ENCODE data around the gene ZKSCAN8. TPM values are rescaled to one million over a fixed set of nuclear protein-coding genes. Genes with fewer than 3 reads are reported as not detected.
A peak's percentile ranks its signal among the peaks of the same experiment; 100 is the strongest.

ZKSCAN8 gene
- polyA plus RNA-seq, 1 of the 3 experiments (the other 2 are of a cell fraction) = 4.3 TPM

- Histone ChIP-seq H3K4me3 (ENCODE audit: low read depth in 2 of 2, low read length in 1 of 2) (no peak overlapping the region), H3K79me2 (ENCODE audit: insufficient read depth) (peaks cover 79% of the 10 kb centered on the region), H3K27ac (ENCODE audit: low read depth in 2 of 2, low read length in 1 of 2) (no peak overlapping the region), H3F3A (replicated peaks; ENCODE audit: insufficient read depth) (peaks cover 8% of the 10 kb centered on the region), H3K4me1 (ENCODE audit: control insufficient read depth in 1 of 2, insufficient read depth in 2 of 2, low read depth in 1 of 2, low read length in 1 of 2) (peaks cover 0 to 17% of the 10 kb centered on the region in 2 experiments; a peak in 3 of 4 replicates), H2AFZ (ENCODE audit: low read depth) (no peak overlapping the region), H3K36me3 (replicated peaks in 1 of 2; ENCODE audit: control insufficient read depth in 1 of 2, insufficient read depth in 2 of 2, low read length in 1 of 2) (peaks cover 16 to 29% of the 10 kb centered on the region in 2 experiments), H3K9ac (no peak overlapping the region), H3K4me2 (no peak overlapping the region), H3K27me3 (ENCODE audit: insufficient read depth) (no peaks in the 10 kb centered on the region), H4K20me1 (ENCODE audit: insufficient read depth) (no peaks in the 10 kb centered on the region), H3K9me2 (no peaks in the 10 kb centered on the region), H3K9me3 (no peaks in the 10 kb centered on the region)
- TF ChIP-seq NFIC (IDR thresholded peaks at IDR 0.05; ENCODE audit: borderline replicate concordance) (no peak), SMC3 (IDR thresholded peaks at IDR 0.05; ENCODE audit: low read depth, low read length) (peak; percentile 39), TAF1 (IDR thresholded peaks at IDR 0.05; ENCODE audit: borderline replicate concordance, low read depth, low read length) (no peak), CTCF (IDR thresholded peaks at IDR 0.05) (peak; percentile 64), RAD21 (IDR thresholded peaks at IDR 0.05; ENCODE audit: low read length) (peak; percentile 62), CHD2 (IDR thresholded peaks at IDR 0.05; ENCODE audit: low read length, partially characterized antibody) (no peak)
- POLR2A ChIA-PET = no interaction called here
- DNase-seq = peak; percentile 18
- WGBS (ENCODE audit: low lambda C conversion rate) = 47% methylated on average over 3 of the region's 3 CpGs
- CTCF ChIA-PET = interaction anchor here (1.1 to 1.3 kb wide), 2 partner anchors 10 to 222 kb away, joined by 6 to 11 read pairs; partner anchors contain the start of gene ZSCAN16
Measured at GRCh38 chr6:28134015-28134414, 7.7 kb upstream of the ZKSCAN8 start.

- Histone ChIP-seq H2AFZ (ENCODE audit: low read depth) (no peak overlapping the region), H3K4me3 (ENCODE audit: low read depth in 2 of 2, low read length in 1 of 2) (no peak overlapping the region), H3K27me3 (ENCODE audit: insufficient read depth) (no peaks in the 10 kb centered on the region), H3F3A (replicated peaks; ENCODE audit: insufficient read depth) (peaks cover 8% of the 10 kb centered on the region), H3K4me2 (no peak overlapping the region), H3K4me1 (ENCODE audit: control insufficient read depth in 1 of 2, insufficient read depth in 2 of 2, low read depth in 1 of 2, low read length in 1 of 2) (peaks cover 0 to 17% of the 10 kb centered on the region in 2 experiments; a peak in 3 of 4 replicates), H3K9ac (no peak overlapping the region), H3K36me3 (replicated peaks in 1 of 2; ENCODE audit: control insufficient read depth in 1 of 2, insufficient read depth in 2 of 2, low read length in 1 of 2) (peaks cover 9 to 22% of the 10 kb centered on the region in 2 experiments), H3K9me3 (no peaks in the 10 kb centered on the region), H3K79me2 (ENCODE audit: insufficient read depth) (peaks cover 72% of the 10 kb centered on the region), H3K27ac (ENCODE audit: low read depth in 2 of 2, low read length in 1 of 2) (no peak overlapping the region), H4K20me1 (ENCODE audit: insufficient read depth) (no peaks in the 10 kb centered on the region), H3K9me2 (no peaks in the 10 kb centered on the region)
- TF ChIP-seq YY1 (IDR thresholded peaks at IDR 0.05; ENCODE audit: low read depth) = no peak
- no peak for TF ChIP-seq RXRA (IDR thresholded peaks at IDR 0.05; ENCODE audit: borderline replicate concordance, low read depth)
- TF ChIP-seq TAF1 (IDR thresholded peaks at IDR 0.05; ENCODE audit: borderline replicate concordance, low read depth, low read length) = no peak
- no peak for TF ChIP-seq SIN3A (IDR thresholded peaks at IDR 0.05; ENCODE audit: borderline replicate concordance, low read depth, low read length)
- TF ChIP-seq USF1 (IDR thresholded peaks at IDR 0.05; ENCODE audit: borderline replicate concordance, low read depth) = no peak
- TF ChIP-seq GATA2 (CRISPR knock-in tag; IDR thresholded peaks at IDR 0.05) = no peak
- TF ChIP-seq POLR2AphosphoS5 (IDR thresholded peaks at IDR 0.05; ENCODE audit: low read depth, low read length) = no peak
- TF ChIP-seq USF2 (IDR thresholded peaks at IDR 0.05; ENCODE audit: borderline replicate concordance, low read depth, low read length) = no peak
- ChIA-PET POLR2A (no interaction called here), CTCF (no interaction called here)
- 68% methylated on average over 1 of the region's 1 CpG for WGBS (ENCODE audit: low lambda C conversion rate)
- DNase-seq = no peak
Measured at GRCh38 chr6:28134716-28135115, 7.0 kb upstream of the ZKSCAN8 start.

Measured in SK-N-SH (cell line).